RWPE1 (cell line): ENCODE data around the gene PNKP.
A peak's percentile ranks its signal among the peaks of the same experiment; 100 is the strongest.

Experiments used
- CTCF ChIA-PET: fragments of 350-600 bp; sonication (Branson Sonifier 250); formaldehyde crosslinking; extraction: SDS; loops from one replicate; lab custom pipeline; 2021; lab: Yijun Ruan, JAX
- POLR2A ChIA-PET: fragments of 400-600 bp; formaldehyde crosslinking; extraction: SDS; loops from one replicate; lab custom pipeline; 2020; ENCODE audit warnings: antibody characterized with exemption; ENCODE audit not compliant: low non-redundant PET; lab: Yijun Ruan, JAX
- DNase-seq: peaks from one replicate; pipeline ENCODE4 v3.0.0; 2012; ENCODE audit warnings: low spot score
- H3K27ac ChIP-seq: fragments of 450-650 bp; 2 replicates; pipeline ENCODE4 v1.5.1; 2017
- CTCF ChIP-seq: fragments of 450-650 bp; conservative IDR thresholded peaks from 2 replicates; pipeline ENCODE4 v1.5.1; 2017; ENCODE audit warnings: low read depth, mild to moderate bottlenecking

Gene PNKP

GRCh38 chr19:49890349-49891311, 23.3 kb upstream of the PNKP start:
- ChIA-PET CTCF (interaction anchor here (0.5 to 1.3 kb wide), 5 partner anchors 9 to 1367 kb away, joined by 3 to 4 read pairs (median 3); no protein-coding TSS in a partner anchor), POLR2A (interaction anchor here (0.6 kb wide), 1 partner anchor 11 kb away, joined by 3 read pairs; no protein-coding TSS in a partner anchor)
- peak; percentile 53; the same call in 1 of the 2 replicates for TF ChIP-seq CTCF
- peak; percentile 74 for DNase-seq
- peak overlapping the region; percentile 62 for H3K27ac ChIP-seq

DNA sequence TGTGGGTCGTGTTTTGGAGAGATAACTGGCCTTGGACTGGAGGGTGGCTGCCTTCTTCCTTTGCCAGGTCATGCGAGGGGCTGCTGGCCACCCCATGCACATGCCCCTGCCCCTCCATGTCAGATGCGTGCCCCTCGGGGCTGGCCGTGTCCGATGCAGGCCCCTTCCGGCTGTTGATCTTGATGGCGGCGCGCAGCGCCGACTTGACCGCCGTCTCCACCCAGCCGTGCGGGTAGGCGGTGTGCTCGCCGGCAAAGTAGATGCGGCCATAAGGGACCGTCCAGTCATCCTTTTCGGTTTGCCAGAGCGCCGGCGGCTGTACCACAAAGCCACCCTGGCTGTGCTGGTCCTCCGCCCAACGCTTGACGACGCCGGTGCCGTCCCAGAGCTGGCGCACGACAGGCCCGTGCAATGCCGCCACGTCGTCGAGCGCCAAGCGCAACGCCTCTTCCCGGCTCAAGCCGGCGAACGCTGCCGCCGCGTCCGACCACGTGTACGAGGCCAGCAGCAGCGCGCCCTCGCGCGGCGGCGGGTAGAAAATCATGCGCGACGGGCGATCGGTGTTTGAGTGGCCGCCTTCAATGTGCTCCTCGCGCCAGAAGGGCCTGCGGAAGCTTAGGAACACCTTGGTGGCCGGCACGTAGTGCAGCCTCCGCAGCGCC, 22.4 kb upstream of the PNKP start:
- H3K27ac ChIP-seq = peak overlapping the region; percentile 62
- ChIA-PET CTCF (interaction anchor here (0.5 to 1.3 kb wide), 5 partner anchors 10 to 1368 kb away, joined by 3 to 4 read pairs (median 3); no protein-coding TSS in a partner anchor), POLR2A (no interaction called here)
- peak; percentile 83 for TF ChIP-seq CTCF
- DNase-seq = no peak

- POLR2A ChIA-PET = no interaction called here
- CTCF ChIA-PET = no interaction called here
- TF ChIP-seq CTCF = no peak
- DNase-seq = no peak
- no peak overlapping the region; the same call in none of the 2 replicates for H3K27ac ChIP-seq
These were observed 21.8 kb upstream of the PNKP start for GRCh38 chr19:49889038-49889686.

- H3K27ac ChIP-seq = no peak overlapping the region
- DNase-seq = no peak
- CTCF ChIA-PET = no interaction called here
- POLR2A ChIA-PET = no interaction called here
- no peak for TF ChIP-seq CTCF
These were observed 21.1 kb upstream of the PNKP start for GRCh38 chr19:49888510-49888824.

GRCh38 chr19:49887665-49888509, 20.5 kb upstream of the PNKP start:
- H3K27ac ChIP-seq = peak overlapping the region; percentile 39; the same call in 1 of the 2 replicates
- DNase-seq = no peak
- no peak for TF ChIP-seq CTCF
- POLR2A ChIA-PET = no interaction called here
- CTCF ChIA-PET = no interaction called here
